HG03469 (cell line): ENCODE results near the gene CDH12.
"Not testable (repeated sequence)": the region's sequence is repeated elsewhere in the genome, so short reads cannot be mapped to it uniquely, and the experiment has no call there.

Experiments
- ATAC-seq: cut with Tn5 transposase; IDR thresholded peaks from one replicate; pipeline ENCODE4 v1.9.1; 2021; ENCODE audit warnings: mild to moderate bottlenecking, moderate library complexity, moderate number of reproducible peaks; ENCODE audit not compliant: unreplicated experiment

The CDH12 gene

DNA sequence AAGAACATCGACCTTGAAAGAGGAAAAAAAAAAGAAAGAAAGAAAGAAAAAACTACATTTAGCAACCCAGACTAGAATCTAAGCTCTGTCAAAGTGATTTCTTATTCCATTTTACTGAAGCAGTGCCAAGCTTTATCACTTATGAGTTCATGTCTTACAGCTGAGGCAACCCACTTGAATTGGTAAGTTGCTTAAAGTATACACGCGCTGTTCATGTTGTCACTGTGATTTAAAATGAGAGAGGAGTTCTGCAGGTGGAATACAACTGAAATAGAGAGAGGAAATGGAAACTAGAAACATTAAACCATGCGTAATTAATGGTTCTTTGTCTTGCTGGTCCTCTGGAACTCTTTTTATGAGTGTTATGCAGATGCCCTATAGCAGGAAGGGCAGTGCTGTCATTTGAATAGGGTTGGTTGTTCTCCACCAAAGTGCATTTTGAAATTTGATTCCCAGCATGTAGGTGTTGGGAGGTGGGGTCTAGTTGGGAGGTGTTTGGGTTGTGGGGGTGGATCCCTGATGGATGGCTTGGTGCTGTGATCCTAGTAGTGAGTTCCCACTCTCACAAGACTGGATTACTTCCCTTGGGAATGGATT, 665.4 kb downstream of the CDH12 start:
- not testable (repeated sequence) for ATAC-seq

DNA sequence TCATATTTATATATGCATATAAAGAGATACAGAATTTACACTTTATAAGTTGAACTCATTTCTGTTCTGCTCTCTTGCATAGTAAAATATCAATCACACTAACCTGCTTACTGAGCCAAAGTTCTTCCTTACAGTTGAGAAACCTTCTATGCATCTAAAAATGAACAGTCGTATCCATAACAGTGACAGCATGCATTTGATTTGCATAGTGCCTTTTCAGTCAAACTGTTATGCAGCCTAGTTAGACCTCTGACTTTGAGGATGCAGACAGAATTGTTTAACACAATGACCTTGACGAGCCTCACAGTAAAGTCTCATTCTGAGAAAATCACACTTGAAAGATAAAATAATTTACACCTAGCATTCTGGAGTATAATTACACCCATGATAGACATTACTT, 683.9 kb downstream of the CDH12 start:
- not testable (repeated sequence) for ATAC-seq

DNA sequence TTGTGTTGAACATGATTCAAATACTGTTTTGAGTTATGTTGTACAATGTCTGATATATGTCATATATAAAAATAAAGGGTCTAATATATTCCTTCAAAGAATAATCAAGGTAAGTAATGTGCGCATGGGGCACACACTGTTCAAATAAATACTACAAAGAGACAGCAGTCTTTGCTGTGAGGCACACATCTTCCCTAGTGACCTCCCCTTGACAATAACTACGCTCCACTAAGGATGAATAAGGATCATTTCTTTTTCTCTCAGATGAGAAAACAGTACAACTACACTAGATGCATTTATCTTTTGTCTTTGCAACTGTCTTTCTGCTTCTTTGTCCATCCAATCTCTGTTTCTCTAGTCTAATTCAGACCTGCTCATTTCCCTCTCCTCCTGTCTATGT, 684.4 kb downstream of the CDH12 start:
- not testable (repeated sequence) for ATAC-seq

DNA sequence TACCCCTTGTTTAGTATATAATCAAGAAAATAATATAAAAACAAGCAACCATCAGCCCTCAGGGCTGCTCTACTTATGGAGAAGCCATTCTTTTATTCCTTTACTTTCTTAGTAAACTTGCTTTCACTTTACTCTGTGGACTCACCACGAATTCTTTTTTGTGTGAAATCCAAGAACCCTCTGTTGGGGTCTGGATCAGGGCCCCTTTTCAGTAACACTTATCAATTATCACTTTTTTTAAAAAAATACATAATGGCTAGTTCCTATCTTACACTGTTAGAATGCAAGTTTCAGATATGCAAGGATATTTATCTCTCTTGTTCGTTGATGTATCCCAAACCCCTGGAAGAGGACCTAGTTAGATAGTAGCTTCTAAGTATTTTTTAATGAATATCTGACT, 687.2 kb downstream of the CDH12 start:
- ATAC-seq = not testable (repeated sequence)

DNA sequence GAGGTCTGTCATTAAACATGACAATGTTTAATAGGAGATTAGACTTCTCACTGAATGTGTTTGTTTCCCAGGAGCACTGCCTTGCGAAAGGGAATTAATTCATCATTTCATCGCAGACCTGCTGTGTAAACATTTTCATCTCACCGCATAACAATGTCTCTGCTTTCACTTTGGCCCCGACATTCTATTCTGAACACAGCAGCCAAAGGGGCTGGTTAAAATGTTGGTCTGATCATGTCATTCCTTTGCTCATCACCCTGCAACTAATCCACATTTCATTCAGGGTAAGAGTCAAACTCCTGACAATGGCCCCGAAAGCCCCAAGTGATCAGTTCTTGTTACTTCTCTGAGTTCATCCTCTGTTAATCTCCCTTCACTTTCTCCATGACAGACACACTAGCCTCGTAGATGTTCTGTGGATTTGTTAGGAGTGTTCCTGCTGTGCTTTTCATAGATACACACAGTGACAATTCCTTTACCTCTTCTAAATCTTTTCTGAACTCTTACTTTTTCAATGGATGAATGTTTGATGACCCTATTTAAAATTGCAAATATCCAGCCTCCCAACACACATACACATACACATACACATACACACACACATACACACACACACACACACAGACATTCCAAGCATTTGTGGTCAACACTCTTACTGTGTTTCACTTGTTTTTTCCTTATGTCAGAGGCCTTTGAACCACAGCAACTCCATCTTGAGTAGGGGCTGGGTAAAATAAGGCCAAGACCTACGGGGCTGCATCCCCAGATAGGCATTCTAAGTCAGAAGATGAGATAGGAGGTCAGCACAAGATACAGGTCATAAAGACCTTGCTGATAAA, 688.0 kb downstream of the CDH12 start:
- not testable (repeated sequence) for ATAC-seq

DNA sequence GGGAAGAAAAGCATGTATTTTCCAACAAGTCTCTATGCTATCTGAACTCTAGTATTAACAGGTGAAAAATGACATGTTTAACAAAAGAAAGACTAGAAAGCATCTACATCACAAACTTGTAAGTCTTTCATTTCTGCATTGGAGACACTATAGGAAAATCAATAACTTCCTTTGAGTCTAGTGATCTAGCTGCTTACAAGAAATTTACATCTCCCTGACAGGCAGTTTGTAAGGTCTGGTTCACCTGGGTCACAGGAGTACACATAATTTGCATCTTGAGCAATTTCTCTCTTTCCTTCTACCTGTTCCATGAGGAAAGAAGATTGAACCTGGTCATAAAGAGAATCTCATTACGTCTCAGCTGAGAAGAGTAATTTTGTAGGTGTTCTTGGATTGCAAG, 696.2 kb downstream of the CDH12 start:
- not testable (repeated sequence) for ATAC-seq

DNA sequence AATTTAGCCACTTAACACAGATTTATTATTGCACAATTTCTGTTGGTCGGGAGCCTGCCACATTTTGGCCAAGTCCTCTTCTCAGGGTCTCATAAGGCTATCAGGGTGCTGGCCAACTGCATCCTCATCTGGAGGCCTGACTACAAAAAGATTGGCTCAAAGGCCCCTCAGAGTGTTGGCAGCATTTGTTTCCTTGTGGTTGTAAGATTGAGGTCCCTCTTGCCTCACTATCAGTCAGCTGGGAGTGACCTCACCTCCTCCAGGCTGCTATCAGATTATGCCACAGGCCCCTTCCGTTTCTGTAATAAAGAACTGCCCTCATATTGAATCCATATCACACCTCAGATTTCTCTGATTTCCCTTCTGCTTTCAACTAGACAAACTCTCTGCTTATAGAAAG, 698.4 kb downstream of the CDH12 start:
- ATAC-seq = not testable (repeated sequence)

DNA sequence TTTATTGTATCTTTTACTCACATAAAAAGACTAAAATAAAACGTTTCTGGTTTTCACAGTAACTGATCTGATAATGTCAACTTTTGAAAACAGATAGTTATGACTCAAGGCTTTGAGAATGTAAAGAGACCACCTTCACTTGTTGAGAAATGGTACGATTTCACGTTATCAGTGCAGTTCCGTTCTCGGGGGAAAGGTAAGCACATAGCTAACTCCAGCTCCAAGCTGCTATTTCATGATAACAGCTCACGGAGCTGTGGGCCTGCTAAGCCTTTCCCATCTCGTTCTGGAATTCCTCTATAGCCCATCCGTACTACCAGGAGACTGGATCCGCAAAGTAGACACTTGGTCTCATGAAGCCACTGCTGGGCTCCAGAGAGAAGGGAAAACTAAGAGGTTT, 701.3 kb downstream of the CDH12 start:
- not testable (repeated sequence) for ATAC-seq

DNA sequence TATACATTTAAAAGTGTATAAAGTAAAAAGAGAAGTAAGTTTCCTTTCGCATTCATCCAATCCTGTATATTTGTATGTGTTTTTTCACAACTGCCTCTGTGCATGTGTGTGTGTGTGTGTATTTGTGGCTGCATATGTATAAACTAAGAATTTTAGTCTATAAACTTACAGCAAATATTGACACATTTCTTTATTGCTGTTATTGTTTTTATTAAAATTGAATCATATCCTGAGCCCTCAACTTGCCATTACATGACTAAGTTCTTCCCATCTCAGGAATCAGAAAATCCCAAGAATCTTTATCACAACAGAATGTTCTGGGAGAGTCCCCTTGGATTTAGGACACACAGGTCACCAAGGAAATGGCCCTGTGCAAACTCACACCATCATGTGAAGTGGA, 712.7 kb downstream of the CDH12 start:
- not testable (repeated sequence) for ATAC-seq

DNA sequence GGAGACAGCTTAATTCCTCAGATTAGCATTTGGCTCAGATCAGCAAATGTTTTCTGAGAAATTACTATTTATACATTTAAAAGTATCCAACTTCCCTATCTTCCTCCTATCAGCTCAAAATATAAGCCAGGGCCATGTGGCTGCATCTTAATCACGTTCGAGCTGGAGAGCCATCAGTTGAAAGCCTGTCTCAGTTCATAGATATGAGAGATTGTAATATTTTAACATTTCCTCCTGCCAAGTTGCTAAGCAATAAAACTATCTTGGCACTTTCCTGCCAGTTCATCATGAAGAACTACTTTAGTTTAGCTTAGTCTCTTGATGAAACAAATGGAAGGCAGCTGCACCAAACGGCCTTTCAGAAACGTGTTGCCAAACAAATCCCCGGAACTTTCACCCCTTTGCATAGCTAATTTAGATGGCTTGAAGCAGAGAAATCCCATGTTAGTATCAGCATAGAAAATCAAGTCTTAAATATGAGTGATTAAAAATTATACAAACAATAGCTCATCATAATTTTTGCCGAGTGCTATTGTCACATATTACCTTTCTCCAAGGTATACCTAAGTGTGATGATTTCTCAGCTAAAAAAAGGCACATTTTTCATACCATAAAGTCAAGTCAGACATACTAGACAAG, 713.4 kb downstream of the CDH12 start:
- not testable (repeated sequence) for ATAC-seq

DNA sequence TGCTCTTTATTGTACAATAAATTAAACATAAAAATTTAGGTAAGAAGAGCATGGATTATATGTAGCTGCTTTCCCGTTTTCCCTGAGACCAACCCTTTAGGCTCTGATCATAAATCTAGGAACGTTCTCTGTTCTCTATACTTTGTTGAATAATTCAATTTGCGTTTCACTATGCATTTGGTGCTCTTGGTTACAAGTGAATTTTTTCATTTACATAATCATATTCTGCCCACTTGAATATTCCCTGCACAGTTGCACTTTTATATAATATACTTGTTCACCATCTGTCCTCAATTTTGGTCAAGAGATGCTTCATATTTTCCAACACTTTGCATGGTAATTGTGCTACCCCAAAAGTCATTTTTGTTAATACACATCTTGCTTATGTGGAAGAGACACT, 741.8 kb downstream of the CDH12 start:
- ATAC-seq = no peak

DNA sequence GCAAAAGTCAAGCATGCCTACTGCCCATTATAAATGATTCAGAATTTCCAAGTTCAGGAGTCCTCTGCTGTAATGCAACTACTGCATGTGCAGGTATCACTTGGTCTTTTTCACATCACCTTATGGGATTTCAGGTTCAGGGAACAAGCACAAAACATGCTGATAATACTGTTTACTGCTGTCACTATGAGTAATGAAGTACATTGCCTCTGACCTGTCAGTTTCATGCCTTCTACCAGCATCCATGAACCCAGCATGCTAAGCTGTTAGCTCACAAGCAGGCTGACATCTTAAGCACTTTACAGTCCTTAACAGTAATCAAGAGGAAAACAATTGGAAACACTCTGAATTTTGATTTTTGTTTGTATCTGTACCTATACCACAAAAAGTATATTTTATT, 743.8 kb downstream of the CDH12 start:
- no peak for ATAC-seq

DNA sequence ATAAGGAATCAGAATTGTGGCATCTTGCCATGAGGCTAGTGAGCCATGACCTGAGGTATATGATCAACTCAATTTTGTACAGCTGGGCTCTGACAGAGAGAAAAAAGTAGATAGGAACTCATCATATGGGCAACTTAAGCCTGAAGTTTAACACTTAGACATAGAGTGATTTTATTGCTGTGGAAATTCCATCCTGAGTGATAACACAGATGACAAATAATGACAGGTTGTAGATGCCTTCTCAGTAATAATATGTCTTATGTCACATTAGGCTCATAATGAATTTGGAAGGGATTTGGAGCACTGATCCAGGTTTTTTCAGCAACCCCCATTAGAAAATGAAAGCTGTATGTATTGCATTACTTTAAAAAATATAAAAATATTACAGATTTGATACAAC, 744.6 kb downstream of the CDH12 start:
- no peak for ATAC-seq

DNA sequence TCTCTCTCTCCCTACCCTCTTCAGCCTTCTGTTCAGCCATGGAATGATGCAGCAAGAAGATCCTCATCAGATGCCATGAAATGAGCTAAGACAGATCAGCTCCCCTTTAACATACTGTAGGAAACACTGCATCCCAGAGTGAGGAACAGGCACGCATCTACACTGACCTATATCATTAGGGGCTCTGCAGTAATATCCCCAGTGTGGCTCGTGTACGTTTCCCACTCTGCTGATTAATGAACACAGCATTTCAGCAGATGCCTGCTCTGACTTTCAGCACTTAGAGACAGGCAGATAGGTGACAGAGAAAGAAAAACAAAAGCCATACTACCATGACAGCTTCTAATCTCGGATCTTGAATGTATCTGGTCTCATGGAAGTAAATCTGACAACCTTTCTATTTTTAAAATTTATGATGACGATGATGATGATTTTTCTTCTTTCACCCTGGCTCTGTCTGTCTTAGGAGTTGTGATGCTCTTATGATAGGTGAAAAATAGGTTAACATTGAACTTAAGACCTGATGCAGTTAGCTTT, 750.3 kb downstream of the CDH12 start:
- ATAC-seq = no peak

DNA sequence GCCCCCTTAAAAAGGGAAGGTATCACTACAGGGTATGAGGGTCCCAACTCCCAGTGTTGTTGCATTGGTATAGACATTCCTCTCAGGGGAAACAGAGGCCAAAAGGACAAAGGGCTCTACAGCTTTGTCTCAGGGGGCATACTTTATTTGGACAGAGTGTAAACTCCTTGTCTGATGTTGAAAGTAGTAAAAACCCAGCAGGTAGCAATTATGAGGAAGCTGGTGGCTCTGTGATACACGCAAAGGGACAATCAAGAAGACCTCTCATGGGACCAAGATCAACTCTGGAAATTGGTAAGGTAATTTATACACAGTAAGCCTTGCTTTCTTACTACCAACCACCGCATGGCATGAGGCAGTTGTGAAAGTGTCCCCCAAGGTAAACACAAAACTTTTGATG, 764.6 kb downstream of the CDH12 start:
- ATAC-seq = no peak

DNA sequence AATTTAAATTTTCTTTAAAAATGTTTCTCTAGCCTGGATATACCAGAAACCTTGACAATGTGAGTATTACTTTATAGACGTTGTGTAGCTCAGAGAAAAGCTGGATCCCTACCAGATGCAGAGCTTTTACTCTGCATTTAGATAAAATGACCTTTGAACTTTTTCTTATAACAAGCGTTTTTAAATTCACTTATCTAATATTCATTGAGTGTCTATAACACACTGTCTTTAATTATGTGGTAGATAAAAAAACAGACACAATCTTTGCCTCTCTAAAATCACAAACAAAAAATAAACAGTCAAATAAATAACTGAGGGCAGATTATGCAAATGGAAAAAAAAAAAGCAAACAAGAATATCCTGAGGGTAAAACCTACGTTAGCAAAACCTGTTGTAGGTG, 773.6 kb downstream of the CDH12 start:
- ATAC-seq = no peak

DNA sequence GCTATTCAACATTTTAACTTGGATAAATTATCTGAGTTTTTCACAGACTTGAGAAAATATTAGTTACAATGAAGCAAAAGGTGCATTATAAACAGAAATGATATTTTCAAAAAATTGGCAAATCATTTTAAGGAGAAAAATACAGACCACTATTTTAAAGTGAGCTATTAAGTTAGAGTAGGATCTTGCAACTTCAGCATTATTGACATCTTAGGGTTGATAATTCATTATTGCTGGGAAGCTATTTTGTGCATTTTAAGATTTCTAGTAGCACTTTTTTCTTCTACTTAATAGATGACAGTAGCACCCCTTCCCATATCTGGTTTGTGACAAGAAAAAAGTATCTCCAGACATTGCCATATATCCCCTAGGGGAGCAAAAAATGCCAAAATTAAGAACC, 774.1 kb downstream of the CDH12 start:
- ATAC-seq = no peak

DNA sequence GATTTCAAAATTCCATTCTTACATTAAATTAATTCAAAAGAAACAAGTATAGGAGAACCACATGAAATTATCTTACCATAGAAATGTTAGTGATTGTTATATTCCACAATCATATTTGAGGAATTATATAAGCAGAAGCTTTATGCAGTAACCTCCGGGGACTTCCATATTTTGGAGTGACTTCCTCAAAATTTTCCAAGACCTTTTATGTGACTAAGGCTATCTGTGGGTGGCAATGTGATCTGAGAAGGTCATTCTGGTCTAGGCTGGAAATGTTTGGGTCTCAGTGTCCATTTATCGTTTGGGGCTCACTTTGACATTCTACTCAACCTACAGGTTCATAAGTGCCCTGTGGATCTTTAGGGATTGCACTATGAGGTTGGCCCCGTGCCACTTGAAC, 776.6 kb downstream of the CDH12 start:
- ATAC-seq = no peak

DNA sequence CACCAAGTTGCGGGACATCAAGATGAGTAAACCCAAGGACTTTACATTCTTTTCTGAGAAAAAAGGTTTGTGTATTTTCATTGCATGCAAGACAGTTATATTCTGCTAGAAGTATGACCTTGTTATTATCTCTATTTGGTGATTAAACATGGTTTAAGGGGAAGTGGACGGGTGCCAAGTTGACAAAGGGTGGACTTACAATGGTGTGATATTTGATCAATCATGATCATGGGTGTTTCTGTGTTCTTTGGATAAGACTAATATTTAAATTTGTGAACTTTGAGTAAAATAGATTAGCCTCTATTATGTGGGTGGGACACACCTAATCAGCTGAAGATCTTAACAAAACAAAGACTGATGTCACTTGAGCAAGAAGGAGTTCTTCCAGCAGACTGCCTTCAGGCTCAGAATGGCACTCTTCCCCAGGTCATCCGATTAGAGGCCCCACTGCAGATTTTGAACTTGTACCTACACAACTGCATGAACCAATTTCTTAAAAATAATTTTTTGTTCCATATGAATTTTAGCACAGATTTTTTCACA, 782.9 kb downstream of the CDH12 start:
- ATAC-seq = no peak

DNA sequence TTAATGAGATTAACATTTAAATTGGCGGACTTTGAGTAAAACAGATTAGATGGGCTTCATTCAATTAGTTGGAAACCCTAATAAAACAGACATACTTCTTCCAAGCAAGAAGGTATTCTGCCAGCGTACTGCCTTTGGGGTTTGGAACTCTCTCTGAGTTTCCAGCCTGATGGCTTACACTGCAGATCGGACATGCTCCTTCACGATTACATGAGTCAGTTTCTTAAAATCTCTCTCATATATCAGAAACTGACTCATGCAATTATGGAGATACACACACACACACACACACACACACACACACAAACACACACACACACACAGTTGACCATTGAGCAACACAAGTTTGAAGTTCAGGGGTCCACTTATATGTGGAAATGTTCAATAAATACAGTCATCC, 789.4 kb downstream of the CDH12 start:
- no peak for ATAC-seq

DNA sequence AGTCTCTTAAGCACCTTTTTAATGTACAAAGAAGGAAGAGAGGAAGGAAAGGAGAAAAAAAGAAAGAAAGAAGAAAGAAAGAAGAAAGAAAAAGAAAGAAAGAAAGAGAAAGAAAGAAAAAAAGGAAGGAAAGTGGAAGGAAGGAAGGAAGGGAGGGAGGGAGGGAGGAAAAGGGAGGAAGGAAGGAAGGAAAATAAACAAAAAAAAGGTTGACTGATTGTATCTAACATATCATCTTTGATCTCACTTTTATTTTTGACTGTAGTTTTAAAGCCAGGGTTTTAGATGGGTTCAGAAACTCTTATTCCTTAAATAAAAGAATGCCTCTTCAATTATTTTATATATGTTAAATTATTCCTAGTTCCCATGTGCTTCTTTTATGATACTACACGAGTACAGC, 794.5 kb downstream of the CDH12 start:
- no peak for ATAC-seq
